ENCODE measurements around the gene ETV5. TPM values are rescaled to one million over a fixed set of nuclear protein-coding genes. Genes with fewer than 3 reads are reported as not detected.

The ETV5 gene
- total and polyA plus RNA-seq, 2 donors (not counting 1 experiment from before 2014, with no cell fraction given): 0.12 to 0.74 TPM

DNA sequence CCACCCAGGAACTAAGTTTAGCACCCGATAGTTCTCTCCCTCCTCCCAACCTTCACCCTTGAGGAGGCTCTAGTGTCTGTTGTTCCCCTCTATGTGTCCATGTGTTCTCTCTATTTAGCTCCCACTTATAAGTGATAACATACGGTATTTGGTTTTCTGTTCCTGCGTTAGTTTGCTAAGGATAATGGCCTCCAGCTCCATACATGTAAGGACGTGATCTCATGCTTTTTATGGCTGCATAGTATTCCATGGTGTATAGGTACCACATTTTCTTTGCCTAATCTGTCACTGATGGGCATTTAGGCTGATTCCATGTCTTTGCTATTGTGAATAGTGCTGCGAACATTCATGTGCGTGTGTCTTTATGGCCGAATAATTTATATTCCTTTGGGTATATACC, 104.2 kb downstream of the ETV5 start:
- Histone ChIP-seq H3K79me2 (ENCODE audit: control insufficient read depth, insufficient read depth, low read length) (no peaks in the 10 kb centered on the region), H4K20me1 (ENCODE audit: control insufficient read depth, insufficient read depth, low read length, poor library complexity, severe bottlenecking) (no peaks in the 10 kb centered on the region), H3K9ac (ENCODE audit: low read length) (no peak overlapping the region), H2AFZ (ENCODE audit: insufficient read depth, low read depth, low read length, poor library complexity, severe bottlenecking) (no peak overlapping the region), H3K27ac (ENCODE audit: low read length in 2 of 2) (no peak overlapping the region), H3K36me3 (replicated peaks in 1 of 2; ENCODE audit: control extremely low read depth in 1 of 2, control insufficient read depth in 1 of 2, extremely low read depth in 1 of 2, insufficient read depth in 2 of 2, low read length in 1 of 2) (no peaks in the 10 kb centered on the region), H3K9me3 (ENCODE audit: control extremely low read depth in 1 of 3, control insufficient read depth in 2 of 3, insufficient read depth in 1 of 3, low read length in 2 of 3) (no peaks in the 10 kb centered on the region), H3K4me2 (replicated peaks; ENCODE audit: low read depth, low read length, poor library complexity, severe bottlenecking) (no peak overlapping the region), H3K4me3 (ENCODE audit: control extremely low read depth in 1 of 5, extremely low read depth in 1 of 5, insufficient read depth in 1 of 5, low read depth in 2 of 5, low read length in 4 of 5) (no peak overlapping the region), H3K4me1 (ENCODE audit: control insufficient read depth in 2 of 2, insufficient read depth in 2 of 2, low read length in 2 of 2) (no peaks in the 10 kb centered on the region), H3K27me3 (replicated peaks in 1 of 4; ENCODE audit: control extremely low read depth in 1 of 4, control insufficient read depth in 3 of 4, insufficient read depth in 4 of 4, low read length in 3 of 4) (peaks cover 0 to 7% (median 5%) of the 10 kb centered on the region in 4 experiments)
- no peaks in the 10 kb centered on the region for H3K9me3 Mint-ChIP-seq (ENCODE audit: insufficient read depth)
- DNase-seq: no peak
- ChIA-PET POLR2A (no interaction called here), CTCF (no interaction called here)
- no peaks in the 10 kb centered on the region for H3K4me1 Mint-ChIP-seq
- H3K27me3 Mint-ChIP-seq: peaks cover 25% of the 10 kb centered on the region
- TF ChIP-seq, protein P1, sequence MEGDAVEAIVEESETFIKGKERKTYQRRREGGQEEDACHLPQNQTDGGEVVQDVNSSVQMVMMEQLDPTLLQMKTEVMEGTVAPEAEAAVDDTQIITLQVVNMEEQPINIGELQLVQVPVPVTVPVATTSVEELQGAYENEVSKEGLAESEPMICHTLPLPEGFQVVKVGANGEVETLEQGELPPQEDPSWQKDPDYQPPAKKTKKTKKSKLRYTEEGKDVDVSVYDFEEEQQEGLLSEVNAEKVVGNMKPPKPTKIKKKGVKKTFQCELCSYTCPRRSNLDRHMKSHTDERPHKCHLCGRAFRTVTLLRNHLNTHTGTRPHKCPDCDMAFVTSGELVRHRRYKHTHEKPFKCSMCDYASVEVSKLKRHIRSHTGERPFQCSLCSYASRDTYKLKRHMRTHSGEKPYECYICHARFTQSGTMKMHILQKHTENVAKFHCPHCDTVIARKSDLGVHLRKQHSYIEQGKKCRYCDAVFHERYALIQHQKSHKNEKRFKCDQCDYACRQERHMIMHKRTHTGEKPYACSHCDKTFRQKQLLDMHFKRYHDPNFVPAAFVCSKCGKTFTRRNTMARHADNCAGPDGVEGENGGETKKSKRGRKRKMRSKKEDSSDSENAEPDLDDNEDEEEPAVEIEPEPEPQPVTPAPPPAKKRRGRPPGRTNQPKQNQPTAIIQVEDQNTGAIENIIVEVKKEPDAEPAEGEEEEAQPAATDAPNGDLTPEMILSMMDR (IDR thresholded peaks at IDR 0.05): no peak
- TF ChIP-seq EZH2 (IDR thresholded peaks at IDR 0.05; ENCODE audit: borderline replicate concordance, insufficient read depth, low read depth, low read length, poor library complexity, severe bottlenecking): no peak
- WGBS (ENCODE audit: insufficient coverage): 97% methylated on average over 4 of the region's 7 CpGs
- ATAC-seq (ENCODE audit: low read depth): no peak
- no peak overlapping the region for H3K27ac Mint-ChIP-seq
- no peak overlapping the region for H3K4me3 Mint-ChIP-seq
- intact Hi-C loops (cut with micrococcal nuclease): no loop called here

DNA sequence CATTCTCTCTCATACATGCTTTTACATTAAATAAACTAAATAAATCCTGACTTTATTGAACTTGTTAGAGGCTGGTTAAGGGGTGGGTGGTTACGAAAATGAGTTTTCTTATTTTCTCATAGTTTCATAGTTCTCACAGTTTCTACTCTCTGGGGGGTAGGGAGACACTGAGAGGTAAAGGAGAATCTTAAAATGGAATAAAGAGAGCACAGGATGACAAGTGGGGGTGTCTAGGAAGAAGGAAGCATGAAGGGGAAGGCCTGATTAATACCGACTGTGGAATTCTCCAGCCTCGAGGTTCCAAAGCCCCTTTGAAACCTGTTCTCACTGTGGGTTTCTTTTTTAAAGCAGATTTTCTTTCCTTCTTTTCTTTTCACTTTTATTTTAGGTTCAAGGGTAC, 104.7 kb downstream of the ETV5 start:
- Histone ChIP-seq H3K27ac (ENCODE audit: low read length in 2 of 2) (no peak overlapping the region), H3K27me3 (replicated peaks in 1 of 4; ENCODE audit: control extremely low read depth in 1 of 4, control insufficient read depth in 3 of 4, insufficient read depth in 4 of 4, low read length in 3 of 4) (peaks cover 0 to 7% (median 5%) of the 10 kb centered on the region in 4 experiments), H3K9me3 (ENCODE audit: control extremely low read depth in 1 of 3, control insufficient read depth in 2 of 3, insufficient read depth in 1 of 3, low read length in 2 of 3) (no peaks in the 10 kb centered on the region), H4K20me1 (ENCODE audit: control insufficient read depth, insufficient read depth, low read length, poor library complexity, severe bottlenecking) (no peaks in the 10 kb centered on the region), H3K79me2 (ENCODE audit: control insufficient read depth, insufficient read depth, low read length) (no peaks in the 10 kb centered on the region), H3K4me3 (ENCODE audit: control extremely low read depth in 1 of 5, extremely low read depth in 1 of 5, insufficient read depth in 1 of 5, low read depth in 2 of 5, low read length in 4 of 5) (no peak overlapping the region), H3K36me3 (replicated peaks in 1 of 2; ENCODE audit: control extremely low read depth in 1 of 2, control insufficient read depth in 1 of 2, extremely low read depth in 1 of 2, insufficient read depth in 2 of 2, low read length in 1 of 2) (no peaks in the 10 kb centered on the region), H3K4me2 (replicated peaks; ENCODE audit: low read depth, low read length, poor library complexity, severe bottlenecking) (no peak overlapping the region), H3K4me1 (ENCODE audit: control insufficient read depth in 2 of 2, insufficient read depth in 2 of 2, low read length in 2 of 2) (no peaks in the 10 kb centered on the region), H3K9ac (ENCODE audit: low read length) (no peak overlapping the region), H2AFZ (ENCODE audit: insufficient read depth, low read depth, low read length, poor library complexity, severe bottlenecking) (no peak overlapping the region)
- H3K27ac Mint-ChIP-seq: no peak overlapping the region
- H3K9me3 Mint-ChIP-seq (ENCODE audit: insufficient read depth): no peaks in the 10 kb centered on the region
- intact Hi-C loops (cut with micrococcal nuclease): no loop called here
- H3K27me3 Mint-ChIP-seq: peaks cover 25% of the 10 kb centered on the region
- TF ChIP-seq EZH2 (IDR thresholded peaks at IDR 0.05; ENCODE audit: borderline replicate concordance, insufficient read depth, low read depth, low read length, poor library complexity, severe bottlenecking): no peak
- ChIA-PET CTCF (no interaction called here), POLR2A (no interaction called here)
- no peak overlapping the region for H3K4me3 Mint-ChIP-seq
- ATAC-seq (ENCODE audit: low read depth) (no peak), DNase-seq (no peak)
- no peaks in the 10 kb centered on the region for H3K4me1 Mint-ChIP-seq
- 100% methylated on average over 1 of the region's 3 CpGs for WGBS (ENCODE audit: insufficient coverage)
